HG03095 (cell line): Measurements from ENCODE around the gene SEMA4C.

Experiments
- ATAC-seq: cut with Tn5 transposase; IDR thresholded peaks from one replicate; pipeline ENCODE4 v1.9.1; 2021; ENCODE audit warnings: moderate library complexity; ENCODE audit not compliant: unreplicated experiment

The SEMA4C gene

DNA sequence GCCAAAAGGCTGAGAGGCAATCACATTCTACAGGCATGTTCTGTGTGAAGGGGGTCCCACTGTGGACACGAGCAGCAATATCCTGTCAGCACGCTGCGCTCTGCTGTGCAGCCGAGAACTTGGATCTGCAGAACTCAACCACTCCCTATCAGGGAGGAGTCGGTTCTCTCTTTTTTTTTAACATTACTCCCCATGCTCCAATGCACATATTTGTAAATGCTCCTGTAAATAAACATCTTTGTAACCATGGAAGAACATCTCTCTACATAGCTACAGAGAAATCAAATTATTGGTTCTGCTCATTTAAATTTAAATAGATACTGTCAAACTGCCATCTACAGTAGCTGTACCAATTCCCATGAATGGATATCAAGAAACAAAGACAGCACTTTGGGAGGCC is 23.1 kb downstream of the SEMA4C start:
- no peak for ATAC-seq

GRCh38 chr2:96844405-96844808 is 25.5 kb downstream of the SEMA4C start:
- no peak for ATAC-seq

DNA sequence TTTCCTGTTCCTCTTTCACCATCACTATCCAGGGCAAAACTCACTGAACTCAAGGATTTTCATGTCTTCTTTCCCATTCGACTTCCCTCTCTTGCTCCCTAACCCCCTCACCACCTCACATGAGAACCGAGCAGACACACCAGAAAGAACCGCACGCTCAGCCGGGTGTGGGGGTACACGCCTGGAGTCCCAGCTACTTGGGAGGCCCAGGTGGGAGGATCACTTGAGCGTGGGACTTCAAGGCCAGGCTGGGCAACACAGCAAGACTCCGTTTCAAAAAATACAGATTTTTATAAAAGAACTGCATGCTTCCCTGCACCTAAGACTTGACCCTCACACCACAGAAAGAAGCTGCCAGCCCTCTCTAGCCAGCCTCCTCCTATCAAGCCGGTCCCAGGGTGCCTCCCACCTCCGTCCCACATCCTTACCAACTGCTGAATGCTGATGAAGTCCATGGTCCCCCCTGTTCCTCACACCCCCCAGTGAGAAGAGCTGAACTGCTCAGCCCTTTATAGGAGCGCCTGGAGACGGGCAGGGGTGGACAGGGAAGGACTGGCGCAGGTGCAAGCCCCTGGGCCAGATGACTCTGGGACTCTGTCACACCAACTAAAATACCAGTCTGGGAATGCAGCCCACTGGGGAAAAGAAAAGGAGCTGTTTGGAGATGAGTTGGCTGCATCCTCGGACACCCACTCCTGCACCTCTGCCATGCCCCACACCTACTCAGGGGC is 26.2 kb downstream of the SEMA4C start, which contains the start of gene ANKRD23:
Gene ANKRD23, minus strand, starts transcription at position 484 of the 731 bp plus-strand sequence. Its CDS starts 29 bp downstream, at position 455.
- no peak for ATAC-seq

GRCh38 chr2:96842600-96842999 is 27.3 kb downstream of the SEMA4C start:
- no peak for ATAC-seq

DNA sequence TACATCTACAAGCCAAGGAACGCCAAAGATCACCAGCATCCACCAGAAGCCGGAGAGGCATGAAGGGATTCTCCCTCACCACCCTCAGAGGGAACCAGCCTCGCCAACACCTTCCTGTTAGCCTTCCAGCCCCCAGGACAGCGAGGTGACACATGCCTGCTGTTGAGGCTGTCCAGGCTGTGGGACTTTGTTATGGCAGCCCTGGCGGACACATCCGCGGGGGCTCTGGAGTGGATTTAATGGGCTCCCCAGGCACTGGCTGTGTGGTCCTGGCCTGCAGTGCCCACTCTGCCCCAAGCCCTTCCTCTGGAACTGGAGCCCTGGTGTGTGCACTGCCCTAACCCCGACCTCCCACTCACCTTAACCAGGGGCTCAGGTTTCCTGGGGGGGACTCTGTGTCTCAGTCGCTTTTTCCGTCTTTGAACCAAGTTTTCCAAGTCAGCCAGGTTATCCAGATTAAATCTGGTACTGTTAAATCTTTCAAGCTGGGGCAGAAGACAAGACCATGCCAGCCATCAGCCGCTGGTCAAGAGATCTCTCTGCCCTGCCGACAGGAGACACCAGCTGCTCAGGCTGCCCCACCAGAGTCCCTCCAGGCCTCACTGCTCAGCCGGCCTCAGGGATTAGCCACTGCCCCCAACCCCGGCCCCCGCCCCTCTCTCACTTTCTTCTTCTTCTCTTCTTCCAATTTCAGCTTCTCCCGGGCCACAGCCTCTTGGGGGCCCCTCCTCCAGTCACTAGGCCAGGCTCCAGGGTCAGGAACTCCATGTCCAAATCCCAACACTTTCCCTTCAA is 28.0 kb downstream of the SEMA4C start:
- no peak for ATAC-seq

GRCh38 chr2:96839875-96840850 is 29.7 kb downstream of the SEMA4C start:
- no peak for ATAC-seq

- no peak for ATAC-seq
Measured at GRCh38 chr2:96839293-96839874, 30.5 kb downstream of the SEMA4C start.

DNA sequence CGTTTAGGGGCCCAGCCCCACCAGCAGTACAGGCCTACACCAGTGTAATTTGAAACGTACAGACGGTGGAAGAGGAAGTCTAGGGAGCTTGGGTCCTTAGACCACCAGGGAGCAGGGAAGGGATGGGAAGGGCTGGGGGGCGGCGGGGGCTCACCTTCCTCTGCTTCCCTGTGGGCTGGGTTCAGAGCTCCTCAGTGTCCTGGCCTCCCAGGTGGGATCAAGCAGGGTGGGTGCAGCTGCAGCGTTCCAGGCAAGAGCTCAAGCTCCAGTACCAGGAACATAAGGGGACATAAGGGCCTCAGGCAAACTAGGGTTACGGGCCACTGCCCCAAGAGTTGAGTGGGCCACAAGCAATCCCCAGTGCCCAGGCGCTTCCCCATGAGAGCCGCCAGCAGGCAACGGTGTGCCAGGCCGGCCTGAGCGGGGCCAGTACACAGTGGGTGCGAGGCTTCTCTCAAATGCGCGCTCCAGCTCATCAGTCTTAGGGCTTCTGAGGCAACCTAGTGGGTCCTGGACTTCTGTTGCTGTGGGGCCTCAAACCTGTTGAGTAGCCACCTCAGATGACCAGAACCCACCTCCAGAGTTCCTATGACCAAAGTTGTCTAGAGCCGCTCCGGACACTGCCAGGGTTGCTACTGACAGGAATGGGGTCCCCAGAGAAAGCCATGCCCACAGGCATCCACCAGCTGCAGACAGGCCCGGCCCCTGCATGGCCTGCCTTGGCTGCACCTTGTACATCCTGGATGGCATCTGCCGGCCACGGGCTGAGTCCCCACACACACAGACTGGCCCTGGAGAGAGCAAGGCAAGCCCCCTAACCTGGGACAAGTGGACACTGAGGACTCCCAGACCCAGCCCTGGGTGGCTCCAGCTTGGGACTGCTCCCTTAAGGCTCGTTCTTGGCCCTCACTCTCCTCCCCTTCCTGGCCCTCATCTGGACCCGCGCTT is 31.3 kb downstream of the SEMA4C start:
- no peak for ATAC-seq

DNA sequence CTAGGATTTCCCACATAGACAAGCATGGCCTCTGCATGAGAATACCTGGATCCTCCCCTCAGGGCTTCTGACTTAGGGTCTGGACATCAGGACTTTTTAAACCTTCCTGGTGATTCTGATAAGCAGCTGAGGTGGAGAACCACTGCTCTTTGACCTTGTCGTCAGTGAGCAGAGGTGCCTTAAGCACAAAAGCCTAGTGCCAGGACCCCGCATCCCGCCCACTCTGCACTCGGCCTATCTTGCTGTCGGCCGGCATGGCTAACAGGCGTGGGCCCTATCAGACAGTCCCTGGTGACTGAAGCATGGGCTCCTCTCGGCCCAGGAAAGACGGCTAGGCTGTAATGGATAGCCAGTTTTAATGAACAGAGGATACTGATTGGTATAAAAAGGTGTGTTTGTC is 32.3 kb downstream of the SEMA4C start:
- no peak for ATAC-seq

GRCh38 chr2:96835830-96836229 is 34.0 kb downstream of the SEMA4C start:
- ATAC-seq = no peak

DNA sequence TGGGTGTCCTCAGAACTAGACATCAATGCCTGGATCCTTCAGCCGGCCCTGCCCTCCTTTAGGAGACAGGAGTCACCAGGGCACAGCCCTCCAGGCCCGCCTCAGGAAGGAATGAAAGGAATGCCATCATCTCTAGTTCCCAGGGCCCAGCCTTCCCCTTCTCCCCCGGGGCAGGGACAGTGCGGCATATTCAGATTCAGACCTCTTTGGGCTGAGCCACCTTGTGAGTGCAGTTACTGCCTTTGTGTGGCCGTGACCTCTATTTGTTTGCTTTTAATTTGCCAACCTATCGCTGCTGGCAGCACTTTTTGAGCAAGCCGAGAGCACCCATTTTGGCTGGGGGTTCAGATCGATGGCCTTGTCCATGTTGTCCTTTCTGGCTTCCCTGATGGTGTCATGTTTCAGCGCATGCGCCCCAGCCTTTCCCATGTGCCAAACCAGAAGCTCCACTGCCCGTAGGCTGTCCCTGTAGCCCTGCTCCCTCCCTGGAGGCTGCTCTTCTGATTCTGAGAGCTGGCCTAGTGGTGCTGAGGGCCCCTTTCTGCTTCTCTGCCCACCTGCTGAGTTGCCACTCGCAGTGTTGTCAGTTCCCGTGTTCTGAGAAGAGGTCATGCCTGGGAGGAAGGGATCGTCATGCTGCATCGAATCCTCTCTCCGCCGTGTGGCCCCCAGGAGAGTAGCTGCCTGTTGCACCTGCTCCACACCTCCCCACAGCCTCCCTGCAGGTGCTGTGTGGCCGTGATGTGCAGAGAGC is 36.9 kb downstream of the SEMA4C start:
- no peak for ATAC-seq

GRCh38 chr2:96832408-96832753 is 37.5 kb downstream of the SEMA4C start:
- ATAC-seq = no peak

GRCh38 chr2:96831679-96832078 is 38.2 kb downstream of the SEMA4C start:
- ATAC-seq = no peak

GRCh38 chr2:96830044-96830562 is 39.8 kb downstream of the SEMA4C start:
- ATAC-seq = no peak

DNA sequence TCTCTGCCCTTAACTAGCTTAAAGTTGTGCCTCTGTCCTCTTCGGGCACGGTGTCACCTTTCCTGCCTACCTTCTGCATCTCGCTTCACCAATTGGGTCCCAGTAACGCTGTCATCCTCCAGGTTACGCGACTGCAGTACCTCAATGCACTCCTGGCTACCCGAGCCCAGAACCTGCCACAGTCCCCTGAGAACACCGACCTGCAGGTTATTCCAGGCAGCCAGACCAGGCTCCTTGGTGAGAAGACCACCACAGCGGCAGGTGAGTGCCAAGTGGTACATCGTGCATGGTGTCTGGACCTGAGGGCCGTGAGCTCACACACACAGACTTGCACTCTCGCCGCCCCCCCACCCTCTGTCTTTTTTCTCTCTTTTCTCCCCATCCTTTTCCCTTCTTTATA is 41.0 kb downstream of the SEMA4C start:
- no peak for ATAC-seq

- ATAC-seq = no peak
Measured at GRCh38 chr2:96828436-96828835, 41.4 kb downstream of the SEMA4C start.

DNA sequence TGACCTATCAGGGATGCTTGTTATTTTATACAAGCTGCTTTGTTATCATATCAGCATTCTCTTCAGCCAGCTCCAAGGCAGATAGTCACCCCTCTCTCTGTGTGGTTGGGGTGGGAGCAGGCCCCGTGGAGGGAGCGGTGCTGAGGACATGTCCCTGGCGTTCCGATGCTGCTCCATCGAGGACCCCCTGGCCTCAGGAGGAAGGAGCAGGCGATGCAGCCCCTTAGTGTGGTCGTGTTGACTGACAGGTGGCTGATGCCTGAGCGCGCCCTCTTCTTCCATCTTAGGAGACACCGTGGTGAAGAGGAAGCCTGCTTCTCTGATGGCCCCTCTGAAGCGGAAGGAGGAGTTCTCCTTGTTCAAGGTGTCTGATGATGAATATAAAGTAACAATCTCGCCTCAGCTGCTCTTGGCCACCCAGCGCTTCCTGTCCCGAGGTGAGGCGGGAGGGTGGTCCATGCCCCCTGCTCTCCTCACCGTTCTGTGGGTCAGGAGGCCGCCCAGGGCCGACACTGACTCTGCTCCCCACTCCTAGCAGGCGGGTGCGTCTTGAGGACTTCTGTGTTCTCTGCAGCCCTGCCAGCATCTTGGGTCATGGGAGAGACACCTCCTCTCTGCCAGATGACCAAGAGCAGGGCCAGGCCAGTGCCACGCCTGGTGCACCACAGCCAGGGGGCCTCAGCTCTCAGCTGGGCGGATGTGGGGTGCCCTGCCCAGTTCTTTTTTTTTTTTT is 43.2 kb downstream of the SEMA4C start:
- no peak for ATAC-seq

- no peak for ATAC-seq
Measured at GRCh38 chr2:96825057-96825456, 44.8 kb downstream of the SEMA4C start.
